Omental fat pad (tissue), 4 donors: Measurements from ENCODE around the gene IRF5. TPM values are rescaled to one million over a fixed set of nuclear protein-coding genes. Genes with fewer than 3 reads are reported as not detected.

Source experiments
- ATAC-seq: fragments of 150-250 bp; one replicate; pipeline ENCODE4 v1.9.1; 2016; ENCODE audit warnings: mild to moderate bottlenecking, moderate library complexity; ENCODE audit not compliant: low FRiP score
- DNase-seq: peaks from one replicate; pipeline ENCODE4 v3.0.0-alpha.2; 2019; ENCODE audit warnings: low spot score
- total RNA-seq, 4 donors: library from RNA; depleted of rRNA; stranded (reverse); fragments of >200 nt; gene quantifications; one replicate each; pipeline ENCODE4 v1.1.0, GENCODE V29; 2016
- TF ChIP-seq, protein P1 (sequence below), 3 donors: fragments of 450-650 bp; IDR thresholded peaks; one replicate each; pipeline ENCODE4 v1.5.1; 2016 to 2017; ENCODE audit warnings: antibody characterized with exemption in 3 of 3, mild to moderate bottlenecking in 3 of 3, moderate library complexity in 2 of 3

Gene IRF5
- total RNA-seq, 4 donors from 2014 or later = 5.3 to 23.9 (median 18.8) TPM

DNA sequence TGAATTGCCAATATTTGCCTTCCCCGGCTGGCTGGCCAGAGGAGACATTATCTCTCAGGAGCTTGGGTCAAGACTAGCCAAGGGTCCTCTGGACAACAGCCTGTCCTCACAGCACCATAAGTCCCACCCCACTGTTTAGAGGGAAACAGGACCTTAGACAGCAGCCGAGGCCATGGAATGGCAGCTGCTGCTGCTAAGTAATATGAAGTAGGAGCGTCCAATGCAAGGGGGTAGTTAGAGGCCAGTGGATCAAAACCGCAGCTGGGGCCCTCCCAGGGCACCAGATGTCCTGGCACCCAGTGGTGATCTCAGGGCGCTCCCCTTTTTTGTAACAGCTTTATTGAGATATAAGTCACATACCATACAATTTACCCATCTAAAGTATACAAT is 14.3 kb upstream of the IRF5 start:
- no peak for DNase-seq
- TF ChIP-seq, protein P1, sequence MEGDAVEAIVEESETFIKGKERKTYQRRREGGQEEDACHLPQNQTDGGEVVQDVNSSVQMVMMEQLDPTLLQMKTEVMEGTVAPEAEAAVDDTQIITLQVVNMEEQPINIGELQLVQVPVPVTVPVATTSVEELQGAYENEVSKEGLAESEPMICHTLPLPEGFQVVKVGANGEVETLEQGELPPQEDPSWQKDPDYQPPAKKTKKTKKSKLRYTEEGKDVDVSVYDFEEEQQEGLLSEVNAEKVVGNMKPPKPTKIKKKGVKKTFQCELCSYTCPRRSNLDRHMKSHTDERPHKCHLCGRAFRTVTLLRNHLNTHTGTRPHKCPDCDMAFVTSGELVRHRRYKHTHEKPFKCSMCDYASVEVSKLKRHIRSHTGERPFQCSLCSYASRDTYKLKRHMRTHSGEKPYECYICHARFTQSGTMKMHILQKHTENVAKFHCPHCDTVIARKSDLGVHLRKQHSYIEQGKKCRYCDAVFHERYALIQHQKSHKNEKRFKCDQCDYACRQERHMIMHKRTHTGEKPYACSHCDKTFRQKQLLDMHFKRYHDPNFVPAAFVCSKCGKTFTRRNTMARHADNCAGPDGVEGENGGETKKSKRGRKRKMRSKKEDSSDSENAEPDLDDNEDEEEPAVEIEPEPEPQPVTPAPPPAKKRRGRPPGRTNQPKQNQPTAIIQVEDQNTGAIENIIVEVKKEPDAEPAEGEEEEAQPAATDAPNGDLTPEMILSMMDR (IDR thresholded peaks at IDR 0.05) = no peak
- no peak for ATAC-seq

DNA sequence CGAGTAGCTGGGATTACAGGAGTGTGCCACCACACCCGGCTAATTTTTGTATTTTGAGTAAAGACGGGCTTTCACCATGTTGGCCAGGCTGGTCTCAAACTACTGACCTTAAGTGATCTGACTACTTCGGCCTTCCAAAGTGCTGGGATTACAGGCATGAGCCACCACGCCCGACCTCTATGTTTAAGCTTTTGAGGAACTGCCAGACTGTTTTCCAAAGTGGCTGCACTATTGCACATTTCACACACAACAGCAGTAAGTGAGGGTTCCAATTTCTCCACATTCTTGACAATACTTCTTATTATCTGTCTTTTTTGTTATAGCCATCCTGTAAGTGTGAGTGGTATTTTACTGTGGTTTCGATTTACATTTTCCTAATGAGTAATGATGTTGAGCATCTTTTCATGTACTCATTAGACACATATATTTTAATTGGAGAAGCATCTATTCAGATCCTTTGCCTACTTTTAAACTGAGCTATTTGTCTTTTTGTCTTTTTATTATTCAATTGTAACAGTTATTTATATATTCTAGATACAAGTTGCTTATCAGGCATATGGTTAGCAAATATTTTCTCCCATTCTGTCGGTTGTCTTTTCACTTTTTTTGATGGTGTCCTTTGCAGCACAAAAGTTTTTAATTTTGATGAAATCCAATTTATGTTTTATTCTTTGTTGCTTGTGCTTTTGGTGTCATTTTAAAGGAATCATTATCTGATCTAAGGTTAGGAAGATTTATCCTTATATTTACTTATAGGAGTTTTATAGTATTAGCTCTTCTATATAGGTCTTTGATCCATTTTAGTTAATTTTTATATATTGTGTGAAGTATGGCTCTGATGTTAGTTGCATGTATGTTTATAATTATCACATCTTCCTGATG is 12.8 kb upstream of the IRF5 start:
- DNase-seq (no peak), ATAC-seq (no peak)
- TF ChIP-seq, protein P1 (IDR thresholded peaks at IDR 0.05) = no peak

DNA sequence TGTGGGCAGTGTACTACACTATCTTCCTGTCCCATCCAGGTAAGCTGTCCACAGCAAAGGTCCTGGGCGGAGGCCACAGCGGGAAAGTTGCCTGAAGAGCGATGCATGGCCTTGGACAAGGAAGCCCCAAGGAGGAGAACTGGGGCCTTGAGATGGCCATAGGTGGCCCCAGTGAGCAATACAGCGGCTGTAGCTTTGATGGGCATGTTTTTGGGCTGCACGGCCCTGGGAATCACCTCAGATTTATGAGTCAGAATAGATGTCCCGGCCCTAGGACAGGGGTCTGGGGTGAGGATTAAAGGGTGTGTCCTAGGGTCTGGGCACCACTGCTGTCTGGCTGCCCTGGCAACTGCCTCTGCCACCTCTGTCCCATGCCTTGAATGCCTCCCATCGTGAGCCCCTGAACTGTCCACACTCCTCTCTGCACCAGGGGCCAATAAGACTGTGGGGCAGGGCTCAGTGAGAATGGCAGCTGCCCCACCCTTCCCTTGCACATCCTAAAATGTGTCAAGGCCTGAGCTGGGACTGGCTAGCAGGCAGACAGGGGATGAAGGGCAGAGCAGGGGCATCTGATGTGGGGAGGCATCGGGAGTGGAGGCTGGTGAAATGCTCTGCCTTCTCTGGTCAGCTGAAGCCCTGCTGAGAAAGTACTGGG is 9.4 kb upstream of the IRF5 start:
- ATAC-seq = no peak
- TF ChIP-seq, protein P1 (IDR thresholded peaks at IDR 0.05) = no peak
- no peak for DNase-seq

DNA sequence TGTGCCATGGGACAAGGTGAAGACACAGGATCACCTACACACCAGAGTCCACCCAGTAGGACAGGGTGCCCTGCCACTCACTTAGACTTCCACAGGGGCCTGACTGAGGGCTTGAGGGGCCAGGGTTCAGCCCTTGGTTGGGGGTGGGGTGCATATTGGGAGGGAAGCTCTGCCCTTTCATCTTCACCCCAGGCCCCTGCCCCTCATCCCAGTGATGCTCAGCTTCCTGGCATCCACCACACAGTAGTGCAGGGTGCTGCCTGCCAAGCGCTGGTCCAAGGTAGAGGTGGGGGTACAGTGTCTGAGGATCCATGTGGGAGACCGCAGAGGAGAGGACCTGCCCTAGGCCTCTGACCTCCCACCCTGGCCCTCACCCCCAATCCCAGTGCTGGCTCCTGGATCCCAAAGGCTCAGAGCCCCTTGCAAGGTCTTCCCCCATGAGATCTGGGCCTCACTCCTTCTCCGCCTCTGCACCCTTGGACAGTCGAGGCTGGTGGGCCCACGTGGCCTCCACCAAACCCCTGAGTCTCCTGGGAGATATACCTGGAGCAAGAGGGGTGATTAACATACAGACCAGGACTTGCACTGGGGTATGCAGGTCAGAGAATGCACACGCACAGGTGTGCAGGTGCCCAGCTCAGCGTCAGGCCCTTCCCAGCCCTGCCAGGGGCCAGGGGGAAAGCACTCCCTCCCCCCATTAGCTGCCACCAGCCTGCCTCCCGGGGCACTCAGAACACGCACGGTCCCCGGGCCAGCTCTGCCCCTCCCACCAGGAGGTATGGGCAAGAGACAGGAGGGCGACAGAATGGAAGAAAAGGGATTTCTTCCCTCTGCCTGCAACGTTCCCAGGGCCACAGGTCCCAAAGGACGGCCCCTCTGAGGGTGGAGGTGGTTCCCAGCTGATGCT is 8.6 kb upstream of the IRF5 start:
- DNase-seq (no peak), ATAC-seq (no peak)
- TF ChIP-seq, protein P1 (IDR thresholded peaks at IDR 0.05) = no peak

DNA sequence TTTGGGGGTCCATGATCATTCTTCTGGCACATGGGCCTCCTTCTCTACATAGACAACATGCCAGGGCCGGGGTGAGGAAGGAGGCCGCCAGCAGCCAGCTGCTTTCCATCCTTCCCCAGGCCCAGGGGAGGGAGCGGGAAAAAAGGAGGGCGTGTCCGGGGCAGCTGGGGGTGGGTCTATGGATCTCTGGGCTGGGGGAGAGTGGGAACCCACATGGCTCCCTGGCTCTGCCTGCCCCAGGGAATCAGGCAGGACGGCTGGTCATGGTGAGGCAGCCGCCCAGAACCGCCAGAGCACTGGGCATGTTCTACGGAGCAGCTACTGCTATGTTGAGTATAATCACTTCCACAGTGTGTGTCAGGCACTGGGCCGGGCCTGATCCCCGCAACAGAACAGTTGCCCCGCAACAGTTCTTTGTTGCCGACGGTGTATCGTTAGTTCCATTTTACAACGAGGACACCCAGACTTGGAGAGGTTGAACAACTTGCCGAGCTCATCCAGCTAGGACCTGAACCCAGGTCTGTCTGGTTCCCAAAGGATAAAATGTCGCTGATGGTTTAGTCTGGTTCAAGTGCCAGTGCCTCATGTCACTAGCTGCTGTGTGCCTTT is 6.4 kb upstream of the IRF5 start:
- no peak for ATAC-seq
- TF ChIP-seq, protein P1 (IDR thresholded peaks at IDR 0.05) = no peak
- DNase-seq = no peak
